Activated CD4-positive, CD25-positive, alpha-beta regulatory T cell (primary cell): Measurements from ENCODE around the gene PHLDA2.

Source experiments
- DNase-seq, 4 experiments: peaks; one replicate each; lab custom pipeline; 2025; lab: John Stamatoyannopoulos, UW

Gene PHLDA2

GRCh38 chr11:2929950-2930703 lies 907 bp upstream of the PHLDA2 start:
- DNase-seq, result peak in 1 of 4 experiments; percentile 27

GRCh38 chr11:2929531-2929949 lies 320 bp upstream of the PHLDA2 start:
- DNase-seq, result no peak

GRCh38 chr11:2927851-2928604 lies 1.2 kb downstream of the PHLDA2 start:
- DNase-seq, result no peak

GRCh38 chr11:2927121-2927800 lies 2.0 kb downstream of the PHLDA2 start:
- DNase-seq, result no peak

- DNase-seq, result no peak
Measured at GRCh38 chr11:2926611-2927051, 2.6 kb downstream of the PHLDA2 start.

GRCh38 chr11:2924821-2925675 lies 4.2 kb downstream of the PHLDA2 start:
- no peak for DNase-seq

GRCh38 chr11:2924381-2924780 lies 4.8 kb downstream of the PHLDA2 start:
- DNase-seq, result no peak

- DNase-seq, result no peak
Measured at GRCh38 chr11:2923446-2924375, 5.5 kb downstream of the PHLDA2 start.

GRCh38 chr11:2922655-2923054 lies 6.6 kb downstream of the PHLDA2 start:
- no peak for DNase-seq

- DNase-seq, result no peak
Measured at GRCh38 chr11:2921742-2922493, 7.3 kb downstream of the PHLDA2 start.

GRCh38 chr11:2921261-2921660 lies 8.0 kb downstream of the PHLDA2 start:
- DNase-seq, result no peak

GRCh38 chr11:2920343-2920742 lies 8.9 kb downstream of the PHLDA2 start:
- DNase-seq, result no peak

GRCh38 chr11:2919837-2920236 lies 9.4 kb downstream of the PHLDA2 start:
- no peak for DNase-seq

- DNase-seq, result no peak
Measured at GRCh38 chr11:2919188-2919587, 10.0 kb downstream of the PHLDA2 start.

- DNase-seq, result no peak
Measured at GRCh38 chr11:2917842-2918490, 11.3 kb downstream of the PHLDA2 start.

GRCh38 chr11:2916892-2917645 lies 12.2 kb downstream of the PHLDA2 start:
- no peak for DNase-seq

GRCh38 chr11:2916114-2916891 lies 12.9 kb downstream of the PHLDA2 start:
- no peak for DNase-seq

- no peak for DNase-seq
Measured at GRCh38 chr11:2915473-2915872, 13.7 kb downstream of the PHLDA2 start.
